KOPT-K1 (cell line): ENCODE measurements around the gene AK2.
"Not testable (repeated sequence)": the region's sequence is repeated elsewhere in the genome, so short reads cannot be mapped to it uniquely, and the experiment has no call there.

Experiments used
- H3K27ac ChIP-seq: fragments of 200-600 bp; sonication (generic); 2 replicates; pipeline ENCODE4 v1.5.1; 2016; ENCODE audit warnings: antibody characterized with exemption, mild to moderate bottlenecking, low read depth, low read length; ENCODE audit not compliant: poor library complexity, severe bottlenecking
- H3K36me3 ChIP-seq: fragments of 200-600 bp; sonication (generic); 2 replicates; pipeline ENCODE4 v1.5.1; 2017; ENCODE audit warnings: antibody characterized with exemption, mild to moderate bottlenecking, low read length, moderate library complexity; ENCODE audit not compliant: insufficient read depth
- H3K9me3 ChIP-seq: fragments of 200-600 bp; sonication (generic); 2 replicates; pipeline ENCODE4 v1.5.1; 2017; ENCODE audit warnings: antibody characterized with exemption, low read length, mild to moderate bottlenecking; ENCODE audit not compliant: insufficient read depth, poor library complexity, severe bottlenecking

AK2 gene

DNA sequence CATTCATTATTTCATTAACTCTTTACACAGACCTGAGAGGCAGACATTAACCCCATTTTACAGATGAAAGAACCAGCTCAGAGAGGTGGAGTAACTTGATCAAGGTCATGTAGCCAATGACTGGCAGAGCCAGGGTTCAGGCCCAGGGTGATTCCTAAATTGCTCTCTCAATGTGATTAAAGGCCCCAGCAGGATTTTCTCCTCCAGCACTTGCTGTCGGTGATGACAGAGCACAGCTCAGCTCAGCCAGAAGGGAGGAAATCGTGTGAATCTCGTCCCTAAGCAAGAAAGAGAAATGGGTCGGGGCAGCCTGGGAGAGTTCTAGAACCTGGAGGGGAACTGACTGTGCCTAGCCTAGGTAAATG is 52.6 kb downstream of the AK2 start:
- Histone ChIP-seq H3K36me3 (no peaks in the 10 kb centered on the region), H3K27ac (no peak overlapping the region), H3K9me3 (no peaks in the 10 kb centered on the region)

DNA sequence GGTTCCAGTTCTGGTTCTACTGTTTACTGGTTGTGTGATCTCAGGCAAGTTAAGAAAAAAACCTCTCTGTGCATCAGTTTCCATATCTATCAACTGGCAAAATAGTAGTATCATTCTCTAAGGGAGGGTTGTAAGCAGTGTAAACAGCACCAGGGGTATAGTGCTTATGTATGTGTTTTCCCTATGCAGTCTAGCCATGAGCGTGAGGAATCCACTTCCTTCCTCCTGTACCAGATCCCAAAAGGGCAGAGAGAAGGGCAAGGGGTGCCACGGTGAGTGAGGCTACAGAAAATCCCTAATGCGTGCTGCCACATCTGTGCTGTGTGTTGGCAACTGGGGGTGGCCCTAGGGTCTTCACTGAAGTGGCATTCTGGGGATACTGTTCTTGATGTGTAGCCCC is 53.7 kb downstream of the AK2 start:
- Histone ChIP-seq H3K27ac (no peak overlapping the region), H3K36me3 (no peaks in the 10 kb centered on the region), H3K9me3 (no peaks in the 10 kb centered on the region)

DNA sequence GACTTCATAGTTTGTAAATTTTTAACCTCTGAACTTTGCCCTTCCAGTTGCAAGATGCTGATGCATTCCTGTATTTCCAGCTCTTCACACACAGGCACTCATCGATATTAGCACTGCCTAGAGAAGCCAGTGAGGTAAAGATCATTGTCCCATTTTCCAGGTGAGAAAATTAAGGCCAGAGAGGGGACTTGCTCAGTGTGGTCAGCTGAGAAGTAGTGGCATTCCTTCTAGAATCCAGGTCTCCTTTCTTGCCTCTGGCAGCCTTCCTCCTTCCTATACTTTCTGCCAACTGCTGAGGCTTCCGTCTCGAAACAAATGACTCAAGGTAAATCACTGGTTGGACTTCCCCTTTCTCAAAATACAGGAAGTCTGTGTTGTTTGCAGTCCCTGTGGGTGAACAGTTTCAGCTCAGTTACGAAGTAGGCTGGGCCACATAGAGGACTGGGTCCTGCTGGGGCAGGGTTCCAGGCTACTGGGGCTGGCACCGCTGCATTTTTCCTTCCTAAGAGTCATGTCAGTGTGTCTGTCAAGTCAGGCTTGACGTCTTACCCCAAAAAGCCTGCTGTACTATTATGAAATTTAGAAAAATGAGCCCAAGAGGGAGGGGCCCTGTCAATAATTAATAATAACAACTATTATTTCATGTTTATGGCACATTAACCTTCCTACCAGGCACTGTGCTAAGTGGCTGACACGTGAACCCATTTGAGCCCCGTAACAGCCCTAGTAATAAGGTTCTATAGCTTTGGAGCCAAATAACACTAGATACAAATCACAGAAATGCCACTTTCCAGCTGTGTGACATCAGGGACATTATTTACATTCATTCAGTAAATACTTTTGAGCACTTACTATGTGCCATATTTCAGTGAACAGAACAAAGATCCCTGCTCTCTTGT is 55.4 kb downstream of the AK2 start:
- H3K27ac ChIP-seq, result peak overlapping the region; percentile 11
- H3K9me3 ChIP-seq, result no peaks in the 10 kb centered on the region

DNA sequence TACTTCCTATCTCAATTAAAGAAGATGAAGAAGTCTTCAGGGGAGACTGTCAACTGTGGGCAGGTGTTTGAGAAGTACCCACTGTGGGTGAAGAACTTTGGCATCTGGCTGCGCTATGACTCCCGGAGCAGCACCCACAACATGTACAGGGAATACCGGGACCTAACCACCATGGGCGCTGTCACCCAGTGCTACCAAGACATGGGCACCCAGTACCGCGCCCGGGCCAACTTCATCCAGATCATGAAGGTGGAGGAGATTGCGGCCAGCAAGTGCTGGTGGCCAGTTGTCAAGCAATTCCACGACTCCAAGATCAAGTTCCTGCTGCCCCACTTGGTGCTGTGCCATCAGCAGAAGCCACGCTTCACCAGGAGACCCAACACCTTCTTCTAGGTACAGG is 56.6 kb downstream of the AK2 start:
- Histone ChIP-seq H3K36me3 (no peaks in the 10 kb centered on the region), H3K27ac (no peak overlapping the region), H3K9me3 (no peaks in the 10 kb centered on the region)

More for the DNA sequence above, 55.4 kb downstream of the AK2 start:
- no peaks in the 10 kb centered on the region for H3K36me3 ChIP-seq

DNA sequence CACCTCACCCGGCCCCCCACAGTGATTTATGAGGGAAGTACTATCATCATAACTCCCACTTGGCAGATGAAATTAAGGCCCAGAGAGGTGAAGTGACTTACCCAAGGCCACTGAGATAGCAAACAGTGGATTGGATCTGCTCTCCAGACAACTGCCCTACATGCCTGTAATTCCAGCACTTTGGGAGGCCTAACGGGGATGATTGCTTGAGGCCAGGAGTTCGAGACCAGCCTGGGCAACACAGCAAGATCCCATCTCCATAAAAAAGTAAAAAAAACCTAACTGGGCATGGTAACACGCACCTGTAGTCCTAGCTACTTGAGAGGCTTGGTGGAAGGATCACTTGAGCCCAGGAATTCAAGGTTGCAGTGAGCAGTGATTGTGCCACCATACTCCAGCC is 57.8 kb downstream of the AK2 start:
- Histone ChIP-seq H3K36me3 (no peaks in the 10 kb centered on the region), H3K27ac (no peak overlapping the region), H3K9me3 (no peaks in the 10 kb centered on the region)

DNA sequence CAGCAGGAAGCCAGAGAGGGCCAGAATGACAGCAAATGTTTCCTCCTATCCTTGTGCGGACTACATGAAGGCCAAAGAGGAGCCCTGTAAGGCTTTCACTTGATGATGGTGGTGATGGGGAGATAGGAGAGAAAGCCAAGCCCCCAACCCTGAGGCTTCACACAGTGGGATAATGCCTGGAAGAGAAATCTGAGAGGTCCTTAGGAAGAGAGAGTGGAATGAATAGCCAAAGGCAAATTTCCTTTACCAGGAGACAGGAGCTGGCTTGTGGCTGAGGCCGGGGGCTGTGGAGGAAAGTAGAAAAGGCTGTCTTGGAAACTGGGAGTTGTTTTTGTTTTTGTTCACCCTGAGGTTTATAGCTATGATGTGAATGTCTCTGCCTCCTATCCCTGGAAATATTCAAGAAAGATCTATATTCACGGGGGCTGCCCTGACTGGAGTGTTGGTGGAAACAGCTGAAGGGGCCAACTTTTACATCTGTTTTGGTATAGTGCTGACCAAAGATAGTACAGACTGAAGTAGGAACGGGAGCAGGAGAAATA is 59.1 kb downstream of the AK2 start:
- Histone ChIP-seq H3K36me3 (no peaks in the 10 kb centered on the region), H3K27ac (no peak overlapping the region)

DNA sequence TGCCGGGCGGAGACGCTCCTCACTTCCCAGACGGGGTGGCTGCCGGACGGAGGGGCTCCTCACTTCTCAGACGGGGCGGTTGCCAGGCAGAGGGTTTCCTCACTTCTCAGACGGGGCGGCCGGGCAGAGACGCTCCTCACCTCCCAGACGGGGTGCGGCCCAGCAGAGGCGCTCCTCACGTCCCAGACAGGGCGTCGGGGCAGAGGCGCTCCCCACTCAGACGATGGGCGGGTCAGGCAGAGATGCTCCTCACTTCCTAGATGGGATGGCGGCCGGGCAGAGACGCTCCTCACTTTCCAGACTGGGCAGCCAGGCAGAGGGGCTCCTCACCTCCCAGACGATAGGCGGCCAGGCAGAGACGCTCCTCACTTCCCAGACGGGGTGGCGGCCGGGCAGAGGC is 61.6 kb downstream of the AK2 start:
- H3K27ac ChIP-seq, H3K9me3 ChIP-seq, H3K36me3 ChIP-seq: not testable (repeated sequence)

More for the DNA sequence above, 59.1 kb downstream of the AK2 start:
- H3K9me3 ChIP-seq, result no peaks in the 10 kb centered on the region

DNA sequence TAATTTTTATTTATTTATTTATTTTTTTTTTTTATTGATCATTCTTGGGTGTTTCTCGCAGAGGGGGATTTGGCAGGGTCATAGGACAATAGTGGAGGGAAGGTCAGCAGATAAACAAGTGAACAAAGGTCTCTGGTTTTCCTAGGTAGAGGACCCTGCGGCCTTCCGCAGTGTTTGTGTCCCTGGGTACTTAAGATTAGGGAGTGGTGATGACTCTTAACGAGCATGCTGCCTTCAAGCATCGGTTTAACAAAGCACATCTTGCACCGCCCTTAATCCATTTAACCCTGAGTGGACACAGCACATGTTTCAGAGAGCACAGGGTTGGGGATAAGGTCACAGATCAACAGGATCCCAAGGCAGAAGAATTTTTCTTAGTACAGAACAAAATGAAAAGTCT is 63.2 kb downstream of the AK2 start:
- H3K27ac ChIP-seq, H3K9me3 ChIP-seq, H3K36me3 ChIP-seq: not testable (repeated sequence)

DNA sequence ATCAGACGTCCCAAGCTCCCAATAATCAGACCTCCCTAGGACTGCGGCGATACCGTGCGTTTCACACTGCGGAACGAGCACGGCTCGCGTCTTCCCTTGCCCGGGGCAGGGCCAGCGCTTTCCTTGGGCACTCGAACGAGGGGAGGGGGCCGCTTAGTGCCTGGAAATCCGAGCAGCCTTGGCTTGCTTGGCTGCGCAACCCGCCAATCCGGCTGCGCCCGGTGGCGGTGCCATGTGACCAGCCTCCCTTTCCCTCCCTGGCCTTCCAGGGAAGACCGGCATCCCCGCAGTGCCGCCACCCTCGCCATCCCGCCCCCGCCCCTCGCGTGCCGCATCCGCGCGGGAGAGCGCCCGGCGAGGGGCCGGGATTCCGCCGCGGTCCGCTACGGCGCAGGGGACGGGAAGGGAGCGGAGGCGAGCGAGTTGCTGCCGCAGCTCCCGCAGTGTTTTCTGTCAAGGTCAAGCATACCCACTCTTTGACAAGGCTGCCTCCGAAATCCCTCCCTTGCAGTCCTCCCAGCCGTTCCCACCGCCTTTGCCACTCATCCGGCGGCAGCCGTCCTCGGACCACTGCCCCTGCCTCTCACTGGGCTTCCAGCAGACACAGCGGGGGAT is 63.8 kb downstream of the AK2 start:
- Histone ChIP-seq H3K9me3 (no peaks in the 10 kb centered on the region), H3K36me3 (no peaks in the 10 kb centered on the region), H3K27ac (no peak overlapping the region)

DNA sequence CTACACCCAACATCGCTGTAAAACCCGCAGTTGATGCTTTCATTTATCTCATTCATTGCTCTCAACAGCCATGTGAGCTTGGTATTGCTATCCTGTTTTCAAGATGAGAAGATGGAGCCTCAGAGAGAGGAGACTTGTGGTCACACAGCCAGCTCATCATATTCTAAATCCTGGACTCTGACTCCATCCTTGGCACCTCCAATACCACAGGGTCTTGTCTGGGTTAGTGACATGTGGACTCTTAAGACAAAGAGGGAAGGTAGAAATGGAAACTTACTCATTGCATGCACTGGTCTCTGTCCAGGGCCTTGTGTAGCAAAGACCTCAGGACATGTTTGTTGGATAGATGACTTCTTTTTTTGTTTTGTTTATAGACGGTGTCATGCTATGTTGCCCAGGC is 65.1 kb downstream of the AK2 start:
- Histone ChIP-seq H3K9me3 (no peaks in the 10 kb centered on the region), H3K36me3 (no peaks in the 10 kb centered on the region), H3K27ac (no peak overlapping the region)

DNA sequence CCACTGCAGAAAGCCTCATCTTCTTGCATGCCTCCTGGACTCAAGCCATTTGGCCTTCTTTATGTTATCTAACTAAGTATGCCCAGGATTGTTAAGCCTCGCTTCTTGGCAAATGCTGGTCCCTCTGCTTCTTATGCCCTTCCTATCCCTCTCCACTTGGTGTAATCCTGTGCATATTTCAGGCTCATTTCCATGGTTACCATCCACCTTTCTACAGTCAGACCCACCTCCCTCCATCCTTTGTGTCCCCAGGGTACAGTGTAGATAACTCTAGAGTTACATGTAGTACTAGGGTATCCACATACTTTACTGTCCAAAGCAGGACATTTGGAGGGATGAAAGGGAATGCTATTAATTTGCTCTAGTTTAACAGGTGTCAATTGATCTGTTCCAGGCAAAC is 65.5 kb downstream of the AK2 start:
- no peaks in the 10 kb centered on the region for H3K36me3 ChIP-seq
- H3K27ac ChIP-seq, result no peak overlapping the region
- H3K9me3 ChIP-seq, result no peaks in the 10 kb centered on the region

DNA sequence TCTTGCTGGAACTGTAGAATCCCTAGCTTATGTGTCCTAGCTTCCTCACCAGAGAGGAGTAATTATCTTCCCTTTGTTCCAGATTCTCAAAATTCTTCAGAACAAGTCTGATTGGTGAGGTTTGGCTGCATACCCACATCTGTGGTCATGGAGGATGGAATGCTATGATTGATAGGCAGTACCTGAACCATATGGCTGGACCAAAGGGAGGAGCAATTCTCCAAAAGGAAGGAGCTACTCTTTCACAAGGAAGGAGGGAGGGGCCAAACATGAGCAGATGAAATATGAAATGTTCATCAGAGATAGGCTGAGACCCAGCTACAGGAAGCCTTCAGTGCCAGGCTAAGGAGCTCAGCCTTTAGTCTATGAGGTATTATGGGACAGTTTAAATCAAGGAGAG is 67.1 kb downstream of the AK2 start:
- H3K9me3 ChIP-seq, result no peaks in the 10 kb centered on the region
- no peak overlapping the region for H3K27ac ChIP-seq
- H3K36me3 ChIP-seq, result no peaks in the 10 kb centered on the region

DNA sequence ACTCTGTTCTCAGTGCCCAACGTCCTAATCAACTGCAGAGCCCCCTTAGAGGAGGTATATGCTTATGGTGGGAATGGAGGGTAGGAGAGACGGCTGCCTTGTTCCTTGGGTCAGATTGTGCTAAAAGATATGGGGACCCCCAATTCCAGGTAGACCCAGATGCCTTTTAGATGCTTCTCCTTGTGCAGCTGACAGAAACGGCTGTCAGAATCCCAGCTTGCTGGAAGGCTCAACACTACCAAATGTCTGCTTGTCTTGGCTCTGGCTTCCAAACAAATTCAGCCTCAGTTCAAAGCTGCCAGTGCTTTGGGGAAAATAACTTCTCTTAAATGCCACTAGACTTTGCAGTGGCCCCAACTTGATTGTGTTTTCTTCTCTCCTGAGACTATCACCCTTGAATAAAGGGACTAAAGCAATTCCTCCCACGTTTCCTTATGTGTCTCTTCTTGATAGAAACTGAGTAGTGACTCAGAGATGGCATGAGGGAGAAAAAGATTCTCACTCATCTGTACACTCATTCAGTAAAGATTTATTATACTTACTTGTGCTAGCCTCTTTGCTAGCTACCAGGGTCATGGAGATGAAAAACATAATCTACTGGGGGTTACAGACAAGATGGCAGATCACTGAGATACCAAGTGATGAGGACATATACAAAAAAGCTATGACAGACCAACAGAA is 68.7 kb downstream of the AK2 start:
- Histone ChIP-seq H3K36me3 (no peaks in the 10 kb centered on the region), H3K27ac (no peak overlapping the region), H3K9me3 (no peaks in the 10 kb centered on the region)

DNA sequence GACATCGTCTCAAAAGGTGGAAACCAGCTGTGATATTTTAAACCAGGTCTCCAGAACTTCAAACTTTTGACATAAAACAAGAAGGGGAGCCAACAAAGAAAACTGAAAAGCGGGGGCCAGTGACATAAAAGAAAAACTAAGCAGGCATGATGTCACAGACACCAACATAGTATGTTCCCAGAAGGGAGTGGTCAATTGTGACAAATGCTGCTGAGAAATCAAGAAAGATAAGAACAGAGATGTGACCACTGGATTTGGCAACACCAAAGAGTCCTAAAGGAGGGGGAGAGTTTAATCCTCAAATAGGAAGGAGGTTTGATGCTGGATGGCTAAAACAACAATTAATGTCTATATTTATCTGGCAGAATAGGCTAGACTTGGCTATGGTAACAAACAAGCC is 69.8 kb downstream of the AK2 start:
- H3K9me3 ChIP-seq, result no peaks in the 10 kb centered on the region
- no peaks in the 10 kb centered on the region for H3K36me3 ChIP-seq
- no peak overlapping the region for H3K27ac ChIP-seq

DNA sequence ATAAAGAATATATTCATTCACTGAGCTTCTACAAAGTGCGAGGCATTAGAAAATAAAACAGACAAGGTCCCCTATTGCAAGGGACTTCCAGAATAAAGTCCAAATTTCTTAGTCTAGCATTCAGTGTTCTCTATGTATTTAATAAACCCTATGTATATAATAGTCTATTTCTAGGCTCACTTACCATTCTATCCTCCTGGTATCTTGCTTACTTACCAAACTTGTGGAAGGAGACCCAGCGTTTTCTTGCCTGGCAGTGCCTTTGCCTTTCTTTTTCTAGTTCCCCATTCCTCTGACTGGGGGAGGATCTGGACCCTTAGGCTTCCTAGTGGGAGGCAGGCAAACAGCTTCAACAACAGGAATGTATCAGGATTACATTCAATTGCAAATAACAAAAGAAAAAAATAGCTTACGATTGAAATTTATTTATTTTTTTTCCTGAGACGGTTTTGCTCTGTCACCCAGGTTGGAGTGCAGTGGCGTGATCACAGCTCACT is 71.4 kb downstream of the AK2 start:
- Histone ChIP-seq H3K27ac (peak overlapping the region; percentile 60), H3K9me3 (no peaks in the 10 kb centered on the region), H3K36me3 (no peaks in the 10 kb centered on the region)
